Fibroblast of lung (primary cell): ENCODE measurements around the gene GRIK4. TPM values are rescaled to one million over a fixed set of nuclear protein-coding genes. Genes with fewer than 3 reads are reported as not detected.

Experiments used
- DNase-seq, 2 donors: peaks; one replicate each; pipeline versions ENCODE4 v3.0.0 to v3.0.0-alpha.2; 2010; ENCODE audit warnings: low read depth in 2 of 2
- H2AFZ ChIP-seq: 2 replicates; pipeline ENCODE4 v1.5.1; 2012; ENCODE audit warnings: low read length, control low read depth, inconsistent platforms
- H3K27ac ChIP-seq: 2 replicates; pipeline ENCODE4 v1.5.1; 2011; ENCODE audit warnings: low read length, control low read depth; ENCODE audit not compliant: insufficient read depth
- H3K27me3 ChIP-seq: 2 replicates; pipeline ENCODE4 v1.5.1; 2011; ENCODE audit warnings: mild to moderate bottlenecking, low read length; ENCODE audit not compliant: control insufficient read depth, insufficient read depth
- H3K36me3 ChIP-seq: 2 replicates; pipeline ENCODE4 v1.5.1; 2011; ENCODE audit warnings: low read length; ENCODE audit not compliant: control insufficient read depth, insufficient read depth
- H3K4me1 ChIP-seq: 2 replicates; pipeline ENCODE4 v1.5.1; 2011; ENCODE audit warnings: low read length; ENCODE audit not compliant: control insufficient read depth, insufficient read depth; ENCODE audit errors: extremely low read depth
- H3K4me2 ChIP-seq: 2 replicates; pipeline ENCODE4 v1.5.1; 2011; ENCODE audit warnings: low read length, control low read depth; ENCODE audit not compliant: insufficient read depth; ENCODE audit errors: extremely low read depth
- H3K4me3 ChIP-seq, 4 experiments: fragments of 200-600 bp in 1 of 4; sonication (generic) in 1 of 4; replicated peaks in 1 of 4; 2 replicates each; pipeline ENCODE4 v1.5.1; 2011 to 2016; ENCODE audit warnings: low read length in 4 of 4, low read depth in 3 of 4, mild to moderate bottlenecking in 3 of 4, control low read depth in 2 of 4, inconsistent platforms in 1 of 4, mixed read lengths in 1 of 4; ENCODE audit not compliant: insufficient read depth in 1 of 4; ENCODE audit errors: control extremely low read depth in 1 of 4
- H3K79me2 ChIP-seq: 2 replicates; pipeline ENCODE4 v1.5.1; 2012; ENCODE audit warnings: mild to moderate bottlenecking, low read length, inconsistent platforms; ENCODE audit not compliant: control insufficient read depth, insufficient read depth
- H3K9ac ChIP-seq: 2 replicates; pipeline ENCODE4 v1.5.1; 2011; ENCODE audit warnings: mild to moderate bottlenecking, low read length, control low read depth; ENCODE audit not compliant: insufficient read depth
- H3K9me3 ChIP-seq: 2 replicates; pipeline ENCODE4 v1.5.1; 2012; ENCODE audit warnings: low read depth, low read length; ENCODE audit not compliant: control insufficient read depth, insufficient read depth
- H4K20me1 ChIP-seq: 2 replicates; pipeline ENCODE4 v1.5.1; 2011; ENCODE audit warnings: low read length; ENCODE audit not compliant: control insufficient read depth, insufficient read depth; ENCODE audit errors: extremely low read depth
- EZH2 ChIP-seq: IDR thresholded peaks from 2 replicates; pipeline ENCODE4 v1.5.1; 2012; ENCODE audit warnings: low read length, control low read depth, mild to moderate bottlenecking; ENCODE audit errors: missing control alignments
- polyA plus RNA-seq, 2 donors: library from polyadenylated mRNA; depleted of rRNA in 1 of 2; stranded (reverse) in 1 of 2; unstranded in 1 of 2; fragments of >200 nt; gene quantifications; 2 replicates each; pipeline ENCODE4 v1.2.1, GENCODE V29; 2011 to 2012; ENCODE audit warnings: missing spikeins in 1 of 2
- total RNA-seq: library from RNA; depleted of rRNA; stranded (reverse); fragments of >200 nt; gene quantifications from 2 replicates; pipeline ENCODE4 v1.2.1, GENCODE V29; 2014
- TF ChIP-seq, protein P1 (sequence below), 2 donors: IDR thresholded peaks in 1 of 2; conservative IDR thresholded peaks in 1 of 2; 1 replicate in 1 of 2; 2 replicates in 1 of 2; pipeline ENCODE4 v1.5.1; 2011 to 2012; ENCODE audit warnings: low read length in 2 of 2, control low read depth in 1 of 2, inconsistent platforms in 1 of 2, low read depth in 1 of 2, mild to moderate bottlenecking in 1 of 2

GRIK4 gene
- total and polyA plus RNA-seq, 2 donors (not counting 1 experiment from before 2014, with no cell fraction given): 0.17 to 1.5 TPM

GRCh38 chr11:120707098-120707497 lies 195.6 kb downstream of the GRIK4 start:
- H3K4me2 ChIP-seq: no peak overlapping the region
- no peak overlapping the region for H3K9ac ChIP-seq
- no peaks in the 10 kb centered on the region for H3K27me3 ChIP-seq
- no peaks in the 10 kb centered on the region for H3K79me2 ChIP-seq
- peaks cover 14% of the 10 kb centered on the region for H3K4me1 ChIP-seq
- H4K20me1 ChIP-seq: no peaks in the 10 kb centered on the region
- no peak overlapping the region for H3K27ac ChIP-seq
- no peaks in the 10 kb centered on the region for H3K9me3 ChIP-seq
- peak in 1 of 2 donors; percentile 59 for DNase-seq
- TF ChIP-seq, protein P1, sequence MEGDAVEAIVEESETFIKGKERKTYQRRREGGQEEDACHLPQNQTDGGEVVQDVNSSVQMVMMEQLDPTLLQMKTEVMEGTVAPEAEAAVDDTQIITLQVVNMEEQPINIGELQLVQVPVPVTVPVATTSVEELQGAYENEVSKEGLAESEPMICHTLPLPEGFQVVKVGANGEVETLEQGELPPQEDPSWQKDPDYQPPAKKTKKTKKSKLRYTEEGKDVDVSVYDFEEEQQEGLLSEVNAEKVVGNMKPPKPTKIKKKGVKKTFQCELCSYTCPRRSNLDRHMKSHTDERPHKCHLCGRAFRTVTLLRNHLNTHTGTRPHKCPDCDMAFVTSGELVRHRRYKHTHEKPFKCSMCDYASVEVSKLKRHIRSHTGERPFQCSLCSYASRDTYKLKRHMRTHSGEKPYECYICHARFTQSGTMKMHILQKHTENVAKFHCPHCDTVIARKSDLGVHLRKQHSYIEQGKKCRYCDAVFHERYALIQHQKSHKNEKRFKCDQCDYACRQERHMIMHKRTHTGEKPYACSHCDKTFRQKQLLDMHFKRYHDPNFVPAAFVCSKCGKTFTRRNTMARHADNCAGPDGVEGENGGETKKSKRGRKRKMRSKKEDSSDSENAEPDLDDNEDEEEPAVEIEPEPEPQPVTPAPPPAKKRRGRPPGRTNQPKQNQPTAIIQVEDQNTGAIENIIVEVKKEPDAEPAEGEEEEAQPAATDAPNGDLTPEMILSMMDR (conservative IDR thresholded peaks at IDR 0.05 in 1 of 2, IDR thresholded peaks at IDR 0.05 in 1 of 2; ENCODE audit: low read depth in 1 of 2, low read length in 2 of 2): no peak
- TF ChIP-seq EZH2: no peak
- no peak overlapping the region for H2AFZ ChIP-seq
- no peaks in the 10 kb centered on the region for H3K36me3 ChIP-seq
- no peak overlapping the region for H3K4me3 ChIP-seq

DNA sequence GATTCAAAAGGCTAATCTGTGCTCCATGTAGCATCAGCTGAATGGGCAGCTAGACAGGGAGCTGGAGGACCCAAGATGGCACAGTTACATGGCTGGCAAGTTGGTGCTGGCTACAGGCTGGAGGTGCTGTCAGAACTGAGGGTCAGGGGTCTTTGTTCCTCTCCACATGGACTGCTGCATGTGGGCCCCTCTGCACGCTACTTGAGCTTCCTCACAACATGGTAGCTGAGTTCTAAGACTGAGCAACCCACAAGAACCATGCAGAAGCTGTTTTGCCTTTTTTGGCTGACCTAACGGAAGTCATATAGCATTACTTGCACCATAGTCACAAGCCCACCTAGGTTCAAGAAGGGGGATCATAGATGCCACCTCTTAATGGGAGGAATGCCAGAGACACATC lies 196.1 kb downstream of the GRIK4 start:
- Histone ChIP-seq H3K9me3 (no peaks in the 10 kb centered on the region), H3K4me3 (no peak overlapping the region), H4K20me1 (no peaks in the 10 kb centered on the region), H3K79me2 (no peaks in the 10 kb centered on the region), H3K4me1 (peaks cover 15% of the 10 kb centered on the region), H3K36me3 (no peaks in the 10 kb centered on the region), H3K4me2 (no peak overlapping the region), H3K27ac (no peak overlapping the region), H3K27me3 (no peaks in the 10 kb centered on the region), H2AFZ (no peak overlapping the region), H3K9ac (no peak overlapping the region)
- DNase-seq: no peak
- no peak for TF ChIP-seq EZH2
- TF ChIP-seq, protein P1 (conservative IDR thresholded peaks at IDR 0.05 in 1 of 2, IDR thresholded peaks at IDR 0.05 in 1 of 2; ENCODE audit: low read depth in 1 of 2, low read length in 2 of 2): no peak

DNA sequence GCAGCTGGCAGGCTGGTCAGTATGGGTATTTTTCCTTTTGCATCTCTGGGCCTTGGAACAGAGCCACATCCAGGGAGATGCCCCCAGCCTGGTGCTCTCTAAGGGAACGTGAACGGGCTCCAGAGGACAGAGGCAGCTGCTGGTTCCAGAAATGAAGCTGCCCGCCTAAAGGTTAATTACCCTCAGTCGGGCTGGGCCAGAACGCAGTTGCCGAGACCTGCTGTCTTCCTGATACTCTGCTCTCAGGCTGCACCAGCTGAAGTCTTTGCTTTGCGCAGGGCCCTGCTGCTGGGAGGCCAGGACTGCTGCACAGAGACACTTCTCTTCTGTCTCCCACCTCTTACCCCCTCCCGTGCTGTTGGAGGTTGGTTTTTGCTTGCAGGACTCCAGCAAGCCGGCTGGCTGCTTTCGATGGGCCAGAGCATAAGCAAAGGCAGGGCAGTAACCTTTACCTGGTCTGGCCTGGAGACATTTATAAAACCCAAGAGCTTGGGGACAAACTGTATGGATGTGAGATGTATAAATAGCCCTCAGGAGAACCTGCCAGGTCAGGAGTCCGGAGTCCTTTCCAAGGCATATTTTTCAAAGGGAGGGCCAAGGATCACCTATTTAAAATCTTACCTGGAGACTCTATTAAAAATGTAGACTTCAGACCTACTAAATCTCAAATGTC lies 197.1 kb downstream of the GRIK4 start:
- Histone ChIP-seq H2AFZ (no peak overlapping the region), H3K4me2 (no peak overlapping the region), H3K4me3 (no peak overlapping the region), H3K9ac (no peak overlapping the region), H3K79me2 (no peaks in the 10 kb centered on the region), H3K27me3 (no peaks in the 10 kb centered on the region), H3K27ac (no peak overlapping the region), H3K9me3 (no peaks in the 10 kb centered on the region), H3K36me3 (no peaks in the 10 kb centered on the region), H4K20me1 (no peaks in the 10 kb centered on the region), H3K4me1 (peaks cover 15% of the 10 kb centered on the region)
- no peak for DNase-seq
- TF ChIP-seq, protein P1 (conservative IDR thresholded peaks at IDR 0.05 in 1 of 2, IDR thresholded peaks at IDR 0.05 in 1 of 2; ENCODE audit: low read depth in 1 of 2, low read length in 2 of 2): no peak
- no peak for TF ChIP-seq EZH2
